GM19438 (cell line): ENCODE measurements around the gene AATF.
A peak's percentile ranks its signal among the peaks of the same experiment; 100 is the strongest.

Experiments used
- ATAC-seq: cut with Tn5 transposase; IDR thresholded peaks from one replicate; pipeline ENCODE4 v1.9.1; 2021; ENCODE audit warnings: low read depth; ENCODE audit not compliant: unreplicated experiment

AATF gene, protein sequence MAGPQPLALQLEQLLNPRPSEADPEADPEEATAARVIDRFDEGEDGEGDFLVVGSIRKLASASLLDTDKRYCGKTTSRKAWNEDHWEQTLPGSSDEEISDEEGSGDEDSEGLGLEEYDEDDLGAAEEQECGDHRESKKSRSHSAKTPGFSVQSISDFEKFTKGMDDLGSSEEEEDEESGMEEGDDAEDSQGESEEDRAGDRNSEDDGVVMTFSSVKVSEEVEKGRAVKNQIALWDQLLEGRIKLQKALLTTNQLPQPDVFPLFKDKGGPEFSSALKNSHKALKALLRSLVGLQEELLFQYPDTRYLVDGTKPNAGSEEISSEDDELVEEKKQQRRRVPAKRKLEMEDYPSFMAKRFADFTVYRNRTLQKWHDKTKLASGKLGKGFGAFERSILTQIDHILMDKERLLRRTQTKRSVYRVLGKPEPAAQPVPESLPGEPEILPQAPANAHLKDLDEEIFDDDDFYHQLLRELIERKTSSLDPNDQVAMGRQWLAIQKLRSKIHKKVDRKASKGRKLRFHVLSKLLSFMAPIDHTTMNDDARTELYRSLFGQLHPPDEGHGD

DNA sequence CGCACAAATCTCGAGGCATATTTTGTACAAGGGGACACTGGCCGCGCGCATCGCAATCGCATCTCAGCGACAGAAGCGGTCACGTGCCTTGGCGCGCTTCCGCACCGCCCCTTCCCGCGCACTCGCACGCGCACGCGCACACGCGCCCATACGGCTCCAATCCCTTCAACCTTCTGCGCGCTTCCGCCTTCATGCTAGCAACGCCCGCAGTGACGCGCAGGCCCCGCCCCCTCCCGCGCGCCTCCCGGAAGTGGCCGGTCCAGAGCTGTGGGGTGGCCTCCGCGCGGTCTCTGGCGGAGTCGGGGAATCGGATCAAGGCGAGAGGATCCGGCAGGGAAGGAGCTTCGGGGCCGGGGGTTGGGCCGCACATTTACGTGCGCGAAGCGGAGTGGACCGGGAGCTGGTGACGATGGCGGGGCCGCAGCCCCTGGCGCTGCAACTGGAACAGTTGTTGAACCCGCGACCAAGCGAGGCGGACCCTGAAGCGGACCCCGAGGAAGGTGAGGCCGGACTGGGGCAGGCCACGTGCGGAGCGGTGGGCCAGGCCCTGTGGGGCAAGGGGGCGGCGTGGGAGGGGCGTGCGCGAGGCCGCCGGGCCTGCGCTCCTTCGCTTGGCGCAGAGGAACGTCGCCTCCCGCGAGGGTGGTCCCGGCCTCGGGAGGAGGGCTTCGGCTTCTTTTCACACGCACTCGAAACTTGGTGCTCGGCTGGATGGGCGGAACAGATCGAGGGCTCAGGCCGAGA, at the start of gene AATF:
Gene AATF, plus strand, starts transcription at position 238 of the 744 bp plus-strand sequence. Its CDS starts 172 bp downstream, at position 410.
- ATAC-seq, result peak; percentile 92

DNA sequence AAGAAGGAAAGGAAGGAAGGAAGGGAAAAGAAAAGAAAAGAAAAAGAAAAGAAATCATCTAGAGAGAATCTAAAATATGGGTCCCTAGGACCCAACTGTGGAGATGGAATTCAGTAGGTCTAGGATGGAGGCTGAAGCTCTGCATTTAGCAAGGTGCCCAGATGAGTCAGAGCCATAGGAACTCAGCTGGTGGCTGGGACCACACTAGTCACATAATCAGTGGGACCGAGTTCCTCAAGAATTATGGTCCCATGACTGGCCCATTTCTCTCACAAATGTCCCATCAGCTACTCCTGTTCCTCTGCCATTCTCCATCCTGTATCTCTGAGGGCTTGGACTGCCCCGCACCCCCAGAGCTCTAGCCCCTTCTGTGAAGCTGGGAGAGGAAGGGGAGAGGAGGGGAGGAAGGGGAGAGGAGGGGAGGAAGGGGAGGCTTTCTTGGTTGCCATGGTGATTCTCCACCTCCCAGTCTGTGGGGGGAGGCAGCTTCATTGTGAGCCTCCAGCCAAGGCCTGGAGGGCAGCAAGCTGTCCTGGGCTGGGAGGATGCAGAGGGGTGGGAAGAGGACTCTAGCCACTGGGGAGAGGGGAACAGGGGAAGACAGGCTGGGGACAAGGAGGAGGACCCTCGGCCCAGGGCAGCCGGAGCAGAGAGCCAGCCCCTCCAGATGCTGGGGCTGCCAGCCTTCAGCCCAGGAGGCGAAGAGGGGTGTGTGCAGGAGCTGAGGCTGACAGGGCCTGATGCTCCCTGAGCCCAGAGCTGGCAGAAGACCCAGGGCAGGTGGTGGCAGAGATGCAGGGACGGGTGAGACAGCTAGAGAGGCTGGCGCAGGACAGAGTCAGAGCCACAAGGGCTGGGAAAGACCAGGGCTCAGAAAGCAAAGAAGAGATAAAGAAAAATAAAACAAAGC, 49.2 kb upstream of the AATF start:
- ATAC-seq, result no peak

DNA sequence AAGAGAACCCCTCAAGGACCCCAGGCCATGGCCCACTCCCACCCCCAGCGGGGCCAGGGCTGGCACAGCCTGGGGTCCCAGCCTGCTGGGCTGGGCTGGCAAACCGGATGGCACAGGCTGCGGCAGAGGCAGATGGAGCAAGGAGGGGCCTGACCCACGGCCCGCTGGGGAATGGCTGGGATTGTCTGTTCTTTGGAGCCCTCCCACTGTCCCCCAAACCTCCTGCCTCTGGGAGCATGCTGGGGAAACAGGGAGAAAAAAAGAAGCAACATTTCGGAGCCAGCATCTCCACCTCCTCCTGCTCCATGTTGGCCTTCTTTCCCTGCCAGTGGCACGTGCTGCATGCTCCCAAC, 48.6 kb upstream of the AATF start:
- no peak for ATAC-seq

DNA sequence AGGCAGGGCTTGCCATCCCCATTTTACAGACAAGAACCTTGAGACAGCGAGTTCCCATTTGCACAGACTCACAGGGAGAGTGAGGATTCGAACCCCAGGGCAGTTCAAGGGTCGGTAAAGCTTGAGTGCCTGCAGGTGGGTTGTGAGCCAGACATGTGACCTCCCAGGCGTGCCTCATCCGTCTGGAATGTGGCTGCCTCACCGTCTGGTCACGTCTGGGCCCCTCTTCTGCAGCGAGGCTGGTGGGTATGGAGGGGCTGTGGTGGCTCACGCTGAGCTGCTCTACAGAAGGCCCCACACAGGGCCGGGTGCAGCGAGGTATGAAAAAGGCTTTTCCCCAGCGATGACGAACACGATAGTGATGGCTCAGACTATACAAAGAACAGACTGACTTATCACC, 47.2 kb upstream of the AATF start:
- no peak for ATAC-seq

DNA sequence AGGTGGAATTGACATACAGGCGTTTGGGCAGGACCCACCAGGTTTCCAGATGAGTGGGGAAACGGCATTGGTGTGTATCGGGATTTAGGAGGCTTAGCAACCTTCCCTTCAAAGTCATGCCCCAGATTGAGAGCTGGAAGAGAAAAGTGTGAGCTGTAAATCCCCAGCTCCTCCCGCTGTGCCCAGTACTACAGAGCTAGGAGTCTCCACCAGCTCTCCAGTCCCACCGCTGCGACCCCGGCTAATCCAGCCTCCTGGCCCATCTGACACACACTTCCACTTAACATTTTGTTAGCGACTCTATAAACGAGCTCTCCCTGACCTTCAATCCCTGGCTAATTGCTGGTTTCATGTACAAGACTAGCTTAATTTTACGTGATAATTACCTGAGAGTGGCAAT, 41.3 kb upstream of the AATF start:
- ATAC-seq, result no peak

DNA sequence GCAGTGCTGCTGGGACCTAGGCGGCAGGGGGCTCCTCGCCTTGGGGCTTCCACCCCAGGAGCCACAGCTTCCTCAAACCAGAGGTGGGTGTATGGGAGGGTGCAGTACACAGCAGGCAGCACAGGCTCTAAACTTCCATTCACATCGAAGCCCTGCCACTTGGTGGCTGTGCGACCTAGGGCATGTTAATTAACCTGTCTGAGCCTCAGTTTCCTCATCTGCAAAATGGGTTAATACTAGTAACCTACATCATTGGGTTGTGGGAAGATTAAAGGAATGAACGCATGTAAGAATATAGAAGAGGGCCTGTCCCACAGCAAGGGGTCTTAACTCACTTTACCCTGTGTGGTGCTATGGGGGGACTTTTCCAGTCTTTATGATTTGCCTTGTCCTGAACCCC, 38.2 kb upstream of the AATF start:
- ATAC-seq, result no peak

DNA sequence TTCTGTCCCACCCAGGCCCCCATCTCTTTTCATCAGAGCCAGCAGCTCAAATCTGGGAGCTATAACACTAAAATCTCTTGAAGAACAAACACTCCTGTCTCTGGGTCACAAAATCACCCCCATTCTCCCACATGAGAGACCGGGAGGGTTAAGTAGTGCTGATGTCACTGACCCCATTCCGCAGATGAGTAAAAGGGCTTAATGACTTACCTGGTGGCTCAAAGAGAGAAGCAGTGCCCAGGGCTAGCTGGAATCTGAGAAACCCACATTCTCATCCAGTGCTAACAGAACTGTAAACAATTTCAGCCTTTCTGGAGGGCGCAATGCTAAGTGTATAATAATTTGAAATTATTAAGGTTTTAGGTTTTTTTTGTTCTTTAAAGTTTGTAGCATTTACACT, 37.8 kb upstream of the AATF start:
- ATAC-seq, result no peak

DNA sequence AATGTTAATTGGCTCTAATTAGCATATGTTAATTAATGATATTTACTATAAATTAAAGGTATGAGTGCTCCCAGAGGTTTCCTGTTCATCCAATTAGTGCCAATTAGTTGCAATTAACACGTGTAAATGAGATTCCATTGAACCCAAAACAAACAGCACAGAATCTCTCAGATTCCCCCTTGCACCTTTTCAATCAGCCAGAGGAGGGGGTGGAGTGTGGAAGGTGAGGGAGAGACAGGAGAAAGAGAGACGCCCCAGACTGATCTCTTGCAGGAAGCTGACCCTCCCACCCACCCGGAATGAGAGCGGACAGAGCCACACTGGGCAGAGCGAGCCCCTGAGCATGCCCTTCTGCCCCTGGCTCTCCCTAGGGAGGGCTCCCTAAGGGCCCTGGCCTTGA, 35.6 kb upstream of the AATF start:
- ATAC-seq, result no peak

DNA sequence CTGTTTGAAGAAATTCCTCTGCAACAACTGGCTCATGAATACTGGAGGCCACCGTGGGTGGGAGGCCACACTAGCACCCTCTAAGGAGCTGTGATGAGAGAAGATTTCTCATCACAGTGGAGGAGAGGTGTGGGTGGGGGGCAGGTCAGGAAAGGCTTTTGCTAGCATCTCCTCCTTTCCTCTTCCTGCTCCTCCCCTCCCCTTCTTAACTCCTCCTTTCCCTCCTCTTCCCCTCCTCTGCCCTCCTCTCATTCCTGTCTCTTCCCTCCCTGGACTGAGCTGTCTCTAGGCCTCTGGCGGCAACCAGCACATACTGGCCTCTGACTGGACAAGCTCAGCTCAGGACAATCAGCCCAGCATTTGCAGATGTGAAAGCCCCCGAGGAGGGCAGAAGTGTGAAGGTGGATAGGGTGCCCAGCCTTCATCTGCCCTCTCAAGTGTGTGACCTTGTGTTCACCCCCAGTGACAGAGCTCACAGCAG, 30.5 kb upstream of the AATF start:
- no peak for ATAC-seq

DNA sequence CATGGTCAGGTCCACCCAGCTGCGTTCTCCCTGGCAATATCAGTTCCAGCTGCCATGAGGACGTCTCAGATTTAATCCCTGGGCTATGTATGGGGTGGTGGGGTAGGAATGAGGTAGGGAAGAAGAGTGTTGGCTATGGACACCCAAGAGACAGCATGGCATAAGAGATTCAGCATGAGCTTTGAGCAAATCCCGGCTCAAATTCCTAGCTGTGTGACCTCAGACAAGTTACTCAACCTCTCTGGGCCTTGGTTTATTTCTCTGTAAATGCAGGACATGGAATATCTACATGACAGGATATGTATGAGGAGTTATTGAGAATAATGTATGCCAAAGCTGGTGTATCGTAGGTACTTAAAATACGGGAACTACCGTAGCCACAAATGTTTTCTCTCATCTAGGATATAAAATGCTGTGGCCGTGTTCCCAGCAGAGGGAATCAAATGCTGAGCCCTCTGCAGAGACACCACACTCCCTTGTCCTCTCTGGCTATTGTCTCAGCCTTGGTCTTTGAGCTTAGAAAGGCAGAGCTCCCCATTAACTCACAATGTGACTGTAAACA, 29.3 kb upstream of the AATF start:
- no peak for ATAC-seq

DNA sequence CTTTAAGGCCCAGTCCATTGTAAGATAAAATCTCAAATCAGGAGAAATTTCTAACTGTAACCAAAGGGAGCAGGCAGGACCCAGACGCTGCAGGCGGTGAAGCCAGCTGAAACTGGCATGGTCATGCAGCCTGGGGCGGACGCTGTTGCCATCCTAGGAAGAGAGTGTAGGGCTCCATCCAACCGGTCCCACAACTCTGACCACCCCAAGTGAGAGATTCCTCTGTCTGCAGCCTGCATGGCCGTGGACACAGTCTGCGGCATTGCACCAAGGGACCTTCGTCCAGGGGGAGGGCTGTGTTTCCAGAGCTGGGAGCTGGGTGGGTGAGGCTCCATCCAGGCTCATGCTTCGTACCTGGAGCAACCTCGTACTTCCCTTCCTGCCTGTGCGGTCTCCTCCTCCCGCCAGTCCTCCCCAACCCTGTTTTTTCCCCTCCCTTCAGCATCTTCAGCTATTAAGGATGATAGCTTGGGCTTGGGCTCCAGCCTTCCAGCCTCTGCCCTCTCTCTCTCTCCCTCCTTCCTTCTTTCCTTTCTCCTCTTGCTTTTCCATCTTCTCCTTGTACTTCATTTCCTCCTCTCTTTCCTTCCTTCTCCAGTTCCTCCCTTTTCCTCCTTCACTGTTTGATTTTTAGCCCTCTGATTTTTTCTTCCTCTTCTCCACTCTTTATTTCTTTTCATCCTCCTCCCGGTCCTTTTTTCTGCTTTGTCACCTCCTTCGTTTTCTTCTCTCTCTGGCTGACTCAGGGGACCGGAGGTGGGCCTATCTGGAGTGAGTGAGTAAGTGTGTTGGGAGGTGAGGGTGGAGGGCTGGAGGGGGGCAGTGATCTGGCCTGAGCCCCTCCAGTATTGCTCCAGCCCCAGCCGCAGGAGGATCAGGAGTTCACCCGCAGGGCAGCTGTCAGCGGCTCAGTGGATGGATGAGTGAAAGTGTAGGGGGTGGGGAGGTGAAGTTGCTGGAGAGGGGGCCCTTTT, 28.4 kb upstream of the AATF start:
- no peak for ATAC-seq

DNA sequence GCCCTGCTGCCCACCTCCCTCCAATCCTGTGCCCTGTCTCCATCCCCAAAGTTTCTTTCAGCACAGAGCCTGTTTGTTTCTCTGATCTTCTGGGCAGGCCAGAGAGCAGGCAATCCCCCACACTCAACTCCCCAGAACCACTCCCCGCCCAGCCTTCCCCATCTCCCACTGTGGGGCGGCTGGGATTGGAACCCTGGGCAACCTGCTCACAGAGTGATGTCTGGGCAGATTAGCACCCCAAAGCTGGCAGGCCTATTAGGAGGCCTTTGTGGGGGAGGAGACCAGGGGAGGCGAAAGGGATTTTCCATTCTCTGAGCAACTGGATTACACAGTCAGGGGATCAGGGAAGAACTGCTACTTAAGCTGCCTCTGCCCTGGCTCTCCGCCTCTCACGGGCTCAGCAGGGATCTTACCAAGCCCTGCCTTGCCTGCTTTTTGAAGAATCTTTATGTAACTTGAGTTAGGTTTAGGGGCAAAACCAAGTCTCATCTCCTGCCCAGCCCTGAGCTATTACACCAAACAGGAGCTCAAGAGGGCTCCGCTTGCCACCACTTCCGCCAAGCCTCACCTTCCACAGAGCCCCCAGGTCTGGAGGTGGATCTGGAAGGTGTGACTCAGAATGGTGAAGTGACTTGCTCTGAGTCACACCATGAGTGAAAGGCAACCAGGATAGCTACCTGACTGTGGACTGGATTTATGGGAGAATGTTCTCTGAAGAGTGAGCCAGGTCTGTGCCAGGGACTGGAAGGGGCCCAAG, 27.5 kb upstream of the AATF start:
- no peak for ATAC-seq

DNA sequence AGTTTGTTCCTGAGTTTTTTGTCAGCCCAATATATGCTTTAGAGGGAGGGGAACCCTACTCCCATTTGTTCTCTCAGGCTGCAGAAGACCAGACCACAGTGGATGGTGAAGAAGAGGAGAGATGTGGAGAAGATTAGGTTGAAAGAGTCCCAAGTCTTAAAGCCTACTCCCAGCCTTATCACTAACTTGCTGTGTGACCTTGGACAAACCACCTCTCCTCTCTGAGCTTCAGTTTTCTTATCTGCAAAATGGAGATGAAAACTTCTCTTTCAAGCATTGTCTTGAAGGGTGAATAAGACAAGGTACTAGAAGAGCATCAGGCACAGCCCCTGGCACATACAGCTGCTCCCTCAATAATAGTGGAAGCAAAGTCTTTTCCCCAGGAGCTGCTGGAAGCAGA, 26.6 kb upstream of the AATF start:
- ATAC-seq, result no peak

DNA sequence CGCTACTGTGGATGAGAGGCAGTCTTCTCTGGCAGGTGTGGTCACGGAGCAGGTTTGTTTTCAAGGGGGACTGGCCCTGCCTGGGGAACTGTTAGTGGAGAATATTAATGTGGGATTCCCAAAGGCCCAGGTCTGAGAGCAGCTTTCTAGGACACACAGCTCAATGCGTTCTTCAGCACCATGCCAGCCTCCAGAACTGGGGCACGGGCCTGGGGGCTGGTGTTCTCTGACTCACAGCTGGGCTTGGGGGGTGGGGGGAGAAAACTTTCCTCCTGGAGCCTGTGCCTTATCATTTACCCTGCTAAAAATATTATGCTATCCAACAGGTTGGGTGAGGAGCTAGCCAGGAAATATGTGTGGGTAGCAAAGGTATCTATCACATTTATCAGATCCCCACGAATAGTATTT, 24.9 kb upstream of the AATF start:
- no peak for ATAC-seq

DNA sequence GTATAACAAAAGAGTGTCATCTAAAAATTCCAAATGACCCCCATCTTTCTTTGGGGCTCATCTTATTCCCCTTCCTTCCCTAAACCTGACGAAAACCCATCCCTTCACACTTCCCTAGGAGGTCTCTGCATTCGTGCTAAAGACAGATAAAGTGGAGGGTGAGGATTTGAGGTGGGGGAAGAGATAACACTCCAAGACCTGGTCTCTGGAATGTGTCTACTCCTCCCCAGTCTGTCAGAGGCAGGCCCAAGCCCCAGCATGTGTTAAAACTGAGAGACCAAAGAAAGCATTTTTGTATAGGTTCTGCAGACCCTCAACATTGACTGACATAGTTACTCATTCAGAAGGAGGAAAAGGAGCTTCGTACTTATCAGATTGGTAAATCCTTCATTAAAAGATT, 22.5 kb upstream of the AATF start:
- ATAC-seq, result no peak

DNA sequence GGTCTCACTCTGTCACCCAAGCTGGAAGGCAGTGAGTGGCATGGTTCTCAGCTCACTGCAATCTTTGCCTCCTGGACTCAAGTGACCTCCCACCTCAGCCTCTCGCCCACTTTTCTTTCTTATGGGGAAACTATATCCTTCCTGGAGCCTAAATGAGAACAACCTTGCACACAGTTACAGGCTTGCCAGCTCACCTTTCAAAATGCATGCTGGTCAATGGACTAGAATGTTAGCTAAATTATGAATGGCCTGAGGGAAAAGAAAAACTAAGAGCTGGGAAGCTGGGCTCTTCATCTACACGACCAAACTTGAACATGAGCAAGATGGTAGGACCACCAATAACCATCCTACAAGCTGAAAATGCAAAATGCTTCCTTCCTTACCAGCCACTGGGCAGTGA, 22.1 kb upstream of the AATF start:
- ATAC-seq, result no peak

DNA sequence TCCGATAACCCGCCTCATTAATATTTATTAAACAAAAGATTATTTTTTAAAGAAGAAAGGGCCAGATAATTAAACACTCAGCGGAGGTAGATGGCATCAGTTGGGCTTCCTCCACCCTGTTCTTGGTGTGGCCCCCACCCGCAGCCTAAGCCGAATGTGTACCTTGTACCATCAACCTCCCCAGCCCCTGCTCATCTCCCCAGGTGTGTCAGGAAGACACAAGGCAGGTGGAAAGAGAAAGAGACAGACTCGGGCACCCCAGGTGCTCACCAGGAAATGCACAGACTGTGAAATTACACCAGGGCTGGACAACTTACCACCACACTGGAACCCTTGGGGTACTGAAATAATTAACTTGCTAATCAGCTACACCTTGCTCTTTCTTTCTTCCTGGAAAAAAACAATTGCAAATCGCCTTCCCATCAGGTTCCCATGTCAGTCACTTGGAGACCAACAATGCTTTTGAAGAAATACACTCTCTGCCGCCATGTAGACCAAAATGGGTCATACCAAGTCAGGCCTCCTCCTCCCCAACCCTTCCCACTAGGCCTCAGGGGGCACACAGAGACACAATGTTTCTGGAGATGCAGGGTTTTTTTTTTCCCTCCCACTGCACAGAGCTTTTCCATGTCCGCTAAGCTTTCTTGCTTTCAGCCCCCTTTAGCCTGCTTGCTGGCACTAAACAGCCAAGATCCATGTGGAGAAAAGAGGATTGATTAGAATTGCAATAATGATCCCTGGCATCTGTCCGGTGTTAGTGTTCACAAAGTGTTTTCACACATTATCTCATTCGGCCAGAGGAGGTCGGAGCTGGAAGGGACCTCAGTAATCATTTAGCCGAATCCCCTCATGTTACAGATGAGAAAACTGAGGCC, 20.0 kb upstream of the AATF start:
- ATAC-seq, result no peak
